ENCODE data around the gene C1QTNF3. TPM values are rescaled to one million over a fixed set of nuclear protein-coding genes. Genes with fewer than 3 reads are reported as not detected.
"Not testable (repeated sequence)": the region's sequence is repeated elsewhere in the genome, so short reads cannot be mapped to it uniquely, and the experiment has no call there.

C1QTNF3 gene
- total RNA-seq (5.0 TPM), polyA plus RNA-seq (25.1 TPM)
- long read RNA-seq, donor 1, partial matches to known transcripts, result 0 of 1 reads
- long read RNA-seq, donor 1, other reads (novel, unspliced or antisense), result 0 of 1 reads
- long read RNA-seq, donor 2, result 0 reads
- long read RNA-seq, donor 3, partial matches to known transcripts, result 0 of 1 reads
- long read RNA-seq, donor 3, other reads (novel, unspliced or antisense), result 0 of 1 reads
- long read RNA-seq, donor 4, result 0 reads
- long read RNA-seq, donor 5, partial matches to known transcripts, result 0 of 2 reads
- long read RNA-seq, donor 5, other reads (novel, unspliced or antisense), result 0 of 2 reads
- long read RNA-seq, donor 6, partial matches to known transcripts, result 0 of 2 reads
- long read RNA-seq, donor 6, other reads (novel, unspliced or antisense), result 0 of 2 reads
- long read RNA-seq, donor 7, partial matches to known transcripts, result 0 of 2 reads
- long read RNA-seq, donor 7, other reads (novel, unspliced or antisense), result 0 of 2 reads
- long read RNA-seq, donor 8, result 0 reads
- long read RNA-seq, donor 9, result 0 reads
- long read RNA-seq, donor 10, result 0 reads

GRCh38 chr5:34043099-34043876 lies at the start of gene C1QTNF3:
C1QTNF3 (minus strand) TSS chr5:34043213; CDS start chr5:34043125, 88 bp downstream.
- WGBS, result 73% methylated on average over 10 of the region's 10 CpGs
- Histone ChIP-seq H3K4me1 (ENCODE audit: control insufficient read depth in 2 of 2, insufficient read depth in 2 of 2, low read length in 2 of 2) (peaks cover 0 to 12% of the 10 kb centered on the region in 2 donors), H3K36me3 (ENCODE audit: control insufficient read depth in 2 of 2, insufficient read depth in 2 of 2, low read length in 1 of 2) (no peaks in the 10 kb centered on the region), H3K9me3 (ENCODE audit: control insufficient read depth in 2 of 2, insufficient read depth in 1 of 2, low read length in 1 of 2) (no peaks in the 10 kb centered on the region), H3K4me3 (ENCODE audit: low read length in 2 of 2) (no peak within 1 kb of the TSS), H3K27ac (ENCODE audit: low read depth in 1 of 2, low read length in 1 of 2) (peak within 1 kb of the TSS in 1 of 2 donors; percentile 14), H3K27me3 (ENCODE audit: control insufficient read depth in 2 of 2, insufficient read depth in 1 of 2, low read length in 1 of 2) (no peaks in the 10 kb centered on the region)
- peak in 5 of 9 donors; percentile 13 to 68 (median 18) for DNase-seq (ENCODE audit: low read depth in 6 of 9, low spot score in 9 of 9)

- not testable (repeated sequence) for H3K36me3 ChIP-seq (ENCODE audit: control insufficient read depth in 2 of 2, insufficient read depth in 2 of 2, low read length in 1 of 2); H3K4me1 ChIP-seq (ENCODE audit: control insufficient read depth in 2 of 2, insufficient read depth in 2 of 2, low read length in 2 of 2); H3K27me3 ChIP-seq (ENCODE audit: control insufficient read depth in 2 of 2, insufficient read depth in 1 of 2, low read length in 1 of 2); H3K4me3 ChIP-seq (ENCODE audit: low read length in 2 of 2); H3K27ac ChIP-seq (ENCODE audit: low read depth in 1 of 2, low read length in 1 of 2); DNase-seq (ENCODE audit: low read depth in 6 of 9, low spot score in 9 of 9); H3K9me3 ChIP-seq (ENCODE audit: control insufficient read depth in 2 of 2, insufficient read depth in 1 of 2, low read length in 1 of 2)
- 98% methylated on average over 7 of the region's 7 CpGs for WGBS
These were observed 48.0 kb upstream of the C1QTNF3 start for GRCh38 chr5:34091039-34091438.

GRCh38 chr5:34089802-34090201 lies 46.8 kb upstream of the C1QTNF3 start:
- 98% methylated on average over 2 of the region's 3 CpGs for WGBS
- H3K4me1 ChIP-seq (ENCODE audit: control insufficient read depth in 2 of 2, insufficient read depth in 2 of 2, low read length in 2 of 2); H3K9me3 ChIP-seq (ENCODE audit: control insufficient read depth in 2 of 2, insufficient read depth in 1 of 2, low read length in 1 of 2); H3K4me3 ChIP-seq (ENCODE audit: low read length in 2 of 2); H3K27ac ChIP-seq (ENCODE audit: low read depth in 1 of 2, low read length in 1 of 2); DNase-seq (ENCODE audit: low read depth in 6 of 9, low spot score in 9 of 9); H3K36me3 ChIP-seq (ENCODE audit: control insufficient read depth in 2 of 2, insufficient read depth in 2 of 2, low read length in 1 of 2); H3K27me3 ChIP-seq (ENCODE audit: control insufficient read depth in 2 of 2, insufficient read depth in 1 of 2, low read length in 1 of 2): not testable (repeated sequence)

- not testable (repeated sequence) for H3K4me3 ChIP-seq (ENCODE audit: low read length in 2 of 2); DNase-seq (ENCODE audit: low read depth in 6 of 9, low spot score in 9 of 9); H3K27me3 ChIP-seq (ENCODE audit: control insufficient read depth in 2 of 2, insufficient read depth in 1 of 2, low read length in 1 of 2); H3K9me3 ChIP-seq (ENCODE audit: control insufficient read depth in 2 of 2, insufficient read depth in 1 of 2, low read length in 1 of 2); H3K27ac ChIP-seq (ENCODE audit: low read depth in 1 of 2, low read length in 1 of 2); H3K36me3 ChIP-seq (ENCODE audit: control insufficient read depth in 2 of 2, insufficient read depth in 2 of 2, low read length in 1 of 2); H3K4me1 ChIP-seq (ENCODE audit: control insufficient read depth in 2 of 2, insufficient read depth in 2 of 2, low read length in 2 of 2)
- over 99% methylated on average over 2 of the region's 3 CpGs for WGBS
These were observed 44.7 kb upstream of the C1QTNF3 start for GRCh38 chr5:34087728-34088127.

- H3K36me3 ChIP-seq (ENCODE audit: control insufficient read depth in 2 of 2, insufficient read depth in 2 of 2, low read length in 1 of 2); H3K4me3 ChIP-seq (ENCODE audit: low read length in 2 of 2); H3K27ac ChIP-seq (ENCODE audit: low read depth in 1 of 2, low read length in 1 of 2); DNase-seq (ENCODE audit: low read depth in 6 of 9, low spot score in 9 of 9); H3K4me1 ChIP-seq (ENCODE audit: control insufficient read depth in 2 of 2, insufficient read depth in 2 of 2, low read length in 2 of 2); H3K27me3 ChIP-seq (ENCODE audit: control insufficient read depth in 2 of 2, insufficient read depth in 1 of 2, low read length in 1 of 2); H3K9me3 ChIP-seq (ENCODE audit: control insufficient read depth in 2 of 2, insufficient read depth in 1 of 2, low read length in 1 of 2): not testable (repeated sequence)
- 78% methylated on average over 4 of the region's 4 CpGs for WGBS
These were observed 40.9 kb upstream of the C1QTNF3 start for GRCh38 chr5:34083898-34084297.

- over 99% methylated on average over 2 of the region's 2 CpGs for WGBS
- H3K4me3 ChIP-seq (ENCODE audit: low read length in 2 of 2); H3K27me3 ChIP-seq (ENCODE audit: control insufficient read depth in 2 of 2, insufficient read depth in 1 of 2, low read length in 1 of 2); H3K27ac ChIP-seq (ENCODE audit: low read depth in 1 of 2, low read length in 1 of 2); H3K9me3 ChIP-seq (ENCODE audit: control insufficient read depth in 2 of 2, insufficient read depth in 1 of 2, low read length in 1 of 2); DNase-seq (ENCODE audit: low read depth in 6 of 9, low spot score in 9 of 9); H3K36me3 ChIP-seq (ENCODE audit: control insufficient read depth in 2 of 2, insufficient read depth in 2 of 2, low read length in 1 of 2); H3K4me1 ChIP-seq (ENCODE audit: control insufficient read depth in 2 of 2, insufficient read depth in 2 of 2, low read length in 2 of 2): not testable (repeated sequence)
These were observed 36.5 kb upstream of the C1QTNF3 start for GRCh38 chr5:34079505-34079904.

GRCh38 chr5:34077636-34078035 lies 34.6 kb upstream of the C1QTNF3 start:
- not testable (repeated sequence) for H3K9me3 ChIP-seq (ENCODE audit: control insufficient read depth in 2 of 2, insufficient read depth in 1 of 2, low read length in 1 of 2); H3K27me3 ChIP-seq (ENCODE audit: control insufficient read depth in 2 of 2, insufficient read depth in 1 of 2, low read length in 1 of 2); H3K4me3 ChIP-seq (ENCODE audit: low read length in 2 of 2); H3K4me1 ChIP-seq (ENCODE audit: control insufficient read depth in 2 of 2, insufficient read depth in 2 of 2, low read length in 2 of 2); H3K36me3 ChIP-seq (ENCODE audit: control insufficient read depth in 2 of 2, insufficient read depth in 2 of 2, low read length in 1 of 2); H3K27ac ChIP-seq (ENCODE audit: low read depth in 1 of 2, low read length in 1 of 2); DNase-seq (ENCODE audit: low read depth in 6 of 9, low spot score in 9 of 9)
- 91% methylated on average over 2 of the region's 2 CpGs for WGBS

GRCh38 chr5:34076719-34077364 lies 33.8 kb upstream of the C1QTNF3 start:
- WGBS, result 95% methylated on average over 2 of the region's 5 CpGs
- H3K4me3 ChIP-seq (ENCODE audit: low read length in 2 of 2); H3K9me3 ChIP-seq (ENCODE audit: control insufficient read depth in 2 of 2, insufficient read depth in 1 of 2, low read length in 1 of 2); H3K27me3 ChIP-seq (ENCODE audit: control insufficient read depth in 2 of 2, insufficient read depth in 1 of 2, low read length in 1 of 2); H3K36me3 ChIP-seq (ENCODE audit: control insufficient read depth in 2 of 2, insufficient read depth in 2 of 2, low read length in 1 of 2); H3K4me1 ChIP-seq (ENCODE audit: control insufficient read depth in 2 of 2, insufficient read depth in 2 of 2, low read length in 2 of 2); H3K27ac ChIP-seq (ENCODE audit: low read depth in 1 of 2, low read length in 1 of 2); DNase-seq (ENCODE audit: low read depth in 6 of 9, low spot score in 9 of 9): not testable (repeated sequence)

- 97% methylated on average over 3 of the region's 3 CpGs for WGBS
- H3K27me3 ChIP-seq (ENCODE audit: control insufficient read depth in 2 of 2, insufficient read depth in 1 of 2, low read length in 1 of 2), result not testable (repeated sequence)
These were observed 31.5 kb upstream of the C1QTNF3 start for GRCh38 chr5:34074472-34074871.

More at GRCh38 chr5:34074472-34074871, 31.5 kb upstream of the C1QTNF3 start:
- not testable (repeated sequence) for DNase-seq (ENCODE audit: low read depth in 6 of 9, low spot score in 9 of 9); H3K27ac ChIP-seq (ENCODE audit: low read depth in 1 of 2, low read length in 1 of 2); H3K4me1 ChIP-seq (ENCODE audit: control insufficient read depth in 2 of 2, insufficient read depth in 2 of 2, low read length in 2 of 2); H3K4me3 ChIP-seq (ENCODE audit: low read length in 2 of 2); H3K9me3 ChIP-seq (ENCODE audit: control insufficient read depth in 2 of 2, insufficient read depth in 1 of 2, low read length in 1 of 2); H3K36me3 ChIP-seq (ENCODE audit: control insufficient read depth in 2 of 2, insufficient read depth in 2 of 2, low read length in 1 of 2)
